PC-9 (cell line): Measurements from ENCODE around the gene PLA2G2E.

ENCODE experiments used
- EZH2 ChIP-seq: fragments of 200-600 bp; sonication (generic); IDR thresholded peaks from 2 replicates; pipeline ENCODE4 v1.8.0; 2017; ENCODE audit warnings: antibody characterized with exemption, low read depth
- TF ChIP-seq, protein P1 (sequence below): fragments of 200-600 bp; sonication (generic); conservative IDR thresholded peaks from 2 replicates; pipeline ENCODE4 v1.6.1; 2017; ENCODE audit warnings: mixed run types, antibody characterized with exemption, mild to moderate bottlenecking, moderate library complexity

GRCh38 chr1:19925342-19926070 is 2.1 kb upstream of the PLA2G2E start:
- TF ChIP-seq, protein P1, sequence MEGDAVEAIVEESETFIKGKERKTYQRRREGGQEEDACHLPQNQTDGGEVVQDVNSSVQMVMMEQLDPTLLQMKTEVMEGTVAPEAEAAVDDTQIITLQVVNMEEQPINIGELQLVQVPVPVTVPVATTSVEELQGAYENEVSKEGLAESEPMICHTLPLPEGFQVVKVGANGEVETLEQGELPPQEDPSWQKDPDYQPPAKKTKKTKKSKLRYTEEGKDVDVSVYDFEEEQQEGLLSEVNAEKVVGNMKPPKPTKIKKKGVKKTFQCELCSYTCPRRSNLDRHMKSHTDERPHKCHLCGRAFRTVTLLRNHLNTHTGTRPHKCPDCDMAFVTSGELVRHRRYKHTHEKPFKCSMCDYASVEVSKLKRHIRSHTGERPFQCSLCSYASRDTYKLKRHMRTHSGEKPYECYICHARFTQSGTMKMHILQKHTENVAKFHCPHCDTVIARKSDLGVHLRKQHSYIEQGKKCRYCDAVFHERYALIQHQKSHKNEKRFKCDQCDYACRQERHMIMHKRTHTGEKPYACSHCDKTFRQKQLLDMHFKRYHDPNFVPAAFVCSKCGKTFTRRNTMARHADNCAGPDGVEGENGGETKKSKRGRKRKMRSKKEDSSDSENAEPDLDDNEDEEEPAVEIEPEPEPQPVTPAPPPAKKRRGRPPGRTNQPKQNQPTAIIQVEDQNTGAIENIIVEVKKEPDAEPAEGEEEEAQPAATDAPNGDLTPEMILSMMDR: no peak
- TF ChIP-seq EZH2: no peak
